ENCODE measurements around the gene TULP4. TPM values are rescaled to one million over a fixed set of nuclear protein-coding genes. Genes with fewer than 3 reads are reported as not detected.

The TULP4 gene
- total RNA-seq, 1 experiment from 2014 or later = 35.4 TPM

GRCh38 chr6:158417760-158418098, 105.5 kb downstream of the TULP4 start:
- DNase-seq (ENCODE audit: low spot score) = no peak

- DNase-seq (ENCODE audit: low spot score) = no peak
These were observed 106.2 kb downstream of the TULP4 start for GRCh38 chr6:158418501-158418900.

GRCh38 chr6:158419339-158419909, 107.2 kb downstream of the TULP4 start:
- DNase-seq (ENCODE audit: low spot score) = no peak

- DNase-seq (ENCODE audit: low spot score) = no peak
These were observed 109.1 kb downstream of the TULP4 start for GRCh38 chr6:158421381-158421780.

GRCh38 chr6:158422629-158423238, 110.5 kb downstream of the TULP4 start:
- DNase-seq (ENCODE audit: low spot score) = no peak

- DNase-seq (ENCODE audit: low spot score) = no peak
These were observed 118.8 kb downstream of the TULP4 start for GRCh38 chr6:158431036-158431435.

- no peak for DNase-seq (ENCODE audit: low spot score)
These were observed 119.3 kb downstream of the TULP4 start for GRCh38 chr6:158431560-158431959.

GRCh38 chr6:158437571-158437970, 125.3 kb downstream of the TULP4 start:
- no peak for DNase-seq (ENCODE audit: low spot score)

- no peak for DNase-seq (ENCODE audit: low spot score)
These were observed 126.0 kb downstream of the TULP4 start for GRCh38 chr6:158438226-158438625.

GRCh38 chr6:158439255-158439654, 127.0 kb downstream of the TULP4 start:
- no peak for DNase-seq (ENCODE audit: low spot score)

GRCh38 chr6:158441716-158442215, 129.5 kb downstream of the TULP4 start:
- no peak for DNase-seq (ENCODE audit: low spot score)

- DNase-seq (ENCODE audit: low spot score) = no peak
These were observed 130.0 kb downstream of the TULP4 start for GRCh38 chr6:158442306-158442705.

- DNase-seq (ENCODE audit: low spot score) = no peak
These were observed 133.3 kb downstream of the TULP4 start for GRCh38 chr6:158445426-158446085.

GRCh38 chr6:158448856-158449255, 136.6 kb downstream of the TULP4 start:
- no peak for DNase-seq (ENCODE audit: low spot score)

GRCh38 chr6:158452191-158452590, 139.9 kb downstream of the TULP4 start:
- DNase-seq (ENCODE audit: low spot score) = no peak

- no peak for DNase-seq (ENCODE audit: low spot score)
These were observed 144.9 kb downstream of the TULP4 start for GRCh38 chr6:158457131-158457530.

GRCh38 chr6:158457616-158458278, 145.5 kb downstream of the TULP4 start:
- no peak for DNase-seq (ENCODE audit: low spot score)

GRCh38 chr6:158459726-158460125, 147.5 kb downstream of the TULP4 start:
- DNase-seq (ENCODE audit: low spot score) = no peak

- peak; percentile 73 for DNase-seq (ENCODE audit: low spot score)
These were observed 148.4 kb downstream of the TULP4 start for GRCh38 chr6:158460602-158461169.

- no peak for DNase-seq (ENCODE audit: low spot score)
These were observed 149.7 kb downstream of the TULP4 start for GRCh38 chr6:158461954-158462353.

- DNase-seq (ENCODE audit: low spot score) = no peak
These were observed 152.2 kb downstream of the TULP4 start for GRCh38 chr6:158464483-158464882.

GRCh38 chr6:158465257-158465656, 153.0 kb downstream of the TULP4 start:
- DNase-seq (ENCODE audit: low spot score) = no peak

Data from H4 (cell line).